GM11168 (cell line): ENCODE data around the gene MYL10.
"Not testable (repeated sequence)": the region's sequence is repeated elsewhere in the genome, so short reads cannot be mapped to it uniquely, and the experiment has no call there.

Experiments
- in situ Hi-C: fragments of 300-500 bp; cut with MboI; formaldehyde crosslinking; loops from one replicate; pipeline ENCODE4 v1.12.0; 2022; ENCODE audit warnings: low sequenced_read_pairs; ENCODE audit not compliant: unreplicated experiment

The MYL10 gene

GRCh38 chr7:101657171-101657570 lies 28.1 kb upstream of the MYL10 start:
- in situ Hi-C loops: no loop called here

DNA sequence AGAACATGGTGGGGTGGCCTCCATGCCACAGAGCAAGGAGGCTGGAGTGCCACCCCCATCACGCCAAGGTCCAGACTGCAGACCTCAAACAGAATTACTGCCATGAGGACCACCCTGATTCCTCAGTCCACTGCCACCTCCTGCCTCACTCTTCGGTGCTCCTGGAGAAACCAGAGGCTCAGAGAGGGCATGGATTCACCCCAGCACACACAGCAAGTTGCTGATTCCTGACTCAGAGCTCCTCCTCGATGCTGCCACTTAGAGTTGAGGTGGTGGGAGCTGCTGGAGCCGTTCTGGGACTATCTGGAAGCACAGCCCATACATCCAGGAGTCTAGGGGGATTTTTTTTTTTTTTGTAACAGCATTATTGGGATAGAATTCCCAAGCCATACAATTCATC lies 22.0 kb upstream of the MYL10 start:
- in situ Hi-C loops: no loop called here

DNA sequence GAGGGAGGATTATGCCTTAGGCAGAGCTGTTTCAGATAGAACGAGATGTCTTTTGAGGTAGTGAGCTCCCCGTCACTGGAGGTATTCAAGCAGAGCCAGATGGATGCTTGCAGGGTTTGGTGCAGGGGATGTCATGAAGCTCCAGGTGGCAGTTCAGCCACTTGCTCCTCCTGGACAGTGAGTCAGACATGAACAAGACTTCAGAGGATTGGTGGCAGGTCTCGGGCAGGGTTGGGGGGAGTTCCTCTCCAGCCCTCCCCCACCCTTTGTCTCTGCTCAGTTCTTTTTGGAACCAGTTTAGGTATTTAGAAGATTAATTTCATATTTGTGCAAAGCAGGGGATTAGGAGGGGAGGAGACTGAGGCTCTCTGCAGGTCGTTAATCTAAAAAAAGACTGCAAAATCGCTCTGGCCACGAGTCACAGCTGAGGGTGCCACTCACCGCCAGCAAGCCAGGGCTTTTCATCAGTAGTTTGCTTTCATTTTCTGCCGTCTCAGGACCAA lies 21.5 kb upstream of the MYL10 start:
- in situ Hi-C loops: no loop called here

DNA sequence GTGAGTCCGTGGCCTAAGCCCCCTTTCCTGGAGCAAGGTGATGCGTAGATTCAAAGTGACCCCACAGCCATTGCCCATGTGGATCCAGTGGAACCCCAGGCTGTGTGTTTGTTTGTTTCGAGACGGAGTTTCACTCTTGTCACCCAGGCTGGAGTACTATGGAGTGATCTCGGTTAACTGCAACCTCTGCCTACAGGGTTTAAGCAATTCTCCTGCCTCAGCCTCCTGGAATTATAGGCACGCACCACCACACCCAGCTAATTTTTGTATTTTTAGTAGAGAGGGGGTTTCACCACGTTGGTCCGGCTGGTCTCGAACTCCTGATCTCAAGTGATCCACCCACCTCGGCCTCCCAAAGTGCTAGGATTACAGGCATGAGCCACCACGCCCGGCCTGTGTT lies 18.8 kb upstream of the MYL10 start:
- in situ Hi-C loops: not testable (repeated sequence)

- in situ Hi-C loops: no loop called here
Measured at GRCh38 chr7:101645951-101646350, 16.9 kb upstream of the MYL10 start.

DNA sequence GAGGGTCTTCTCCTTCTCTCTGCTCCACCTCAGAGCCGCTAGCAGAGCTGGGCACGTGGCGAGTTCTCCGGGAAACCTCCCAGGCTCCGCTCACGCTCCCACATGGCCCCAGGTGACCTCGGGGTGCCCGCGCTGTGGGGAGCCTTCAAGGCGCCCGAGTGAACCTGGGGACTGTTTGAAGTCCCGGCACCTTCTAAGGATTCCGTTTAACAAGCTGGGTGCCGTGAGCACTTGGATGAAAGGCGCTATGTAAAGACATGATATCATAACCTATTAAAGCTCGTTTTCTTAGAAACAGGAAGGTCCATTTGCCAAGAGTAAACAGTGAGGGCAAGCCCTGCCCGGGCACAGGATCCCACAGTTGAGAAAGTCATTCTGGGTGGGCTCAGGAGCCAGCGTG lies 15.8 kb upstream of the MYL10 start:
- in situ Hi-C loops: no loop called here

- in situ Hi-C loops: not testable (repeated sequence)
Measured at GRCh38 chr7:101639127-101639526, 10.0 kb upstream of the MYL10 start.

- in situ Hi-C loops: no loop called here
Measured at GRCh38 chr7:101636822-101637623, 7.9 kb upstream of the MYL10 start.

DNA sequence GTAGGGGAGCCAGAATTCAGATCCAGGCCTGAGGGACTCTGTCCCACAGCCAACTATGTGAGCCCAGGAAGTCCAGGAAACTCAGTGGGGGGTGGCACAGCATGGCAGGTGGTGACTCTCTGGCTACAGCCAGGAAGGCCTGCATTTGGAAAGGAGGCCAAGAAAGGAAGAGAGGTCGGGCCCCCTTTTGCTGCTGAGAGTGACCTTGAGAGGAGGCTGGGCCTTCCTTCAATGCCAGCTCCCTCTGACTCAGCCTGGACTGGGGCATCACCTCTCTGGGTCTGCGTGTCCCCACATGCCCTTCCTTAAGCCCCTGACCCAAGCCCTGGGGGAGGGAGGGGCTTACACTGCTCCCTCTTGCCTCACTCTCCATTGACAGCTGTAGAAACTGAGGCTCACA lies 6.4 kb upstream of the MYL10 start:
- in situ Hi-C loops: no loop called here

DNA sequence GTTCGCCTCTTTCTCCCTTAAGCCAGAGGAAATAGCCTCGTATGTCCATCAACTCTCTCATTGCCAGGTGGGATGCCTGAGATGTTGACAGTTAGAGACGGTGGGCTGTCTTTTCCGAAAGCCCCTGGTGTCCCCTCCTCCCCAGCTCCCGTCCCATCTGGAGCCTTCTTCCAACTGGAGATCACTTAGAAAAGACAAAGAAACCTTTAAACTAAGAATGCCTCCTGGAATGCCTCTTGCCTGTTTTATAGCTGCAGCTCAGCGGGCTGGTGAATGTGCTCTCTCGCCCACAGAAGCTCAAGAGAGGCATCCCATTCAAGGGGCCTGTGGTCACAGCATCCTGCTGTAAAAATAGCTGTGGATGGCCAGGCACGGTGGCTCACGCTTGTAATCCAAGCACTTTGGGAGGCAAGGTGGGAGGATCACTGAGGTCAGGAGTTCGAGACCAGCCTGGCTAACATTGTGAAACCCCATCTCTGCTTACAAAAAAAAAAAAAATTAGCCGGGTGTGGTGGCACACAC lies 5.2 kb upstream of the MYL10 start:
- in situ Hi-C loops: no loop called here

- in situ Hi-C loops: no loop called here
Measured at GRCh38 chr7:101633511-101633910, 4.4 kb upstream of the MYL10 start.

DNA sequence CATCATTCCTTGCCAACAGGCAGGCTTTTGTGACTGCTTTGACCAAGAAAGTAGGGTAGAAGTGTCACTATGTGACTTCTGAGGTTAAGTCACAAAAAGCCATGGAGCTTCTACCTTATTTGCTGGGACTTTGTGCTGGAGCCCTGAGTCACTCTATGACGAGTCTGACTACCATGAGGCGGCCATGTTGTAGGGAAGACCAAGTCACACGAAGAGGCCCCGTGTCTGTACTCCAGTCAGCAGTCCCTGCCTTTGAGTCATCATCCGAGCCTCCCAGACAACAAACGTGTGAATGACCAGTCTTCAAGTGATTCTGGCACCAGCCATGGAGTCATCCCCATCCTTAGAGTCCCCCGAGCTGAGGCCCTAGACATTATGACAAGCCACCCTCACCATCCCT lies 3.5 kb upstream of the MYL10 start:
- in situ Hi-C loops: no loop called here

DNA sequence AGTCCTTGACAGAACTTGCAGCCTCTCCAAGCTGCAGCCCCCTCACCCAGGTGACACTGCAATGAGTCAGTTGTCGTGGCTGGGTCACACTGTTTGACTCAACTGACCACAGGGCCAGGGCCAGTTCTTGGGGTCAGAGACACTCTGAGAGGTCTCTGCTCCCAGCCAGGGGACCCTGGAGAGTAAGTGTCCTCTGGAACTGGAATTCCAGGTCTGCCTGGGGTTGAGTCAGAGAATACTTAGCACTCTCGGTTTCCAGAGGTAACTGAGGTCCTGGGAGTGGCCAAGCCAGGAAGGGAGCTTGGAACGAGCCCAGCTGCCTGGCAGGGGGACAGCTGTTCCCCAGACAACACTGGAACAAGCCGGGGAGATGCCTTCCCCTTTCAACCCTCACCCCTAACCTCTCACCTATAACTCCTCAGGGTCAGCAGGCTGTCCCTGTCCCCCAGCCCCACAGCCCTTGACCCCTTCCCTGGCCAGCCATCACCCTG lies 2.2 kb upstream of the MYL10 start:
- in situ Hi-C loops: no loop called here

DNA sequence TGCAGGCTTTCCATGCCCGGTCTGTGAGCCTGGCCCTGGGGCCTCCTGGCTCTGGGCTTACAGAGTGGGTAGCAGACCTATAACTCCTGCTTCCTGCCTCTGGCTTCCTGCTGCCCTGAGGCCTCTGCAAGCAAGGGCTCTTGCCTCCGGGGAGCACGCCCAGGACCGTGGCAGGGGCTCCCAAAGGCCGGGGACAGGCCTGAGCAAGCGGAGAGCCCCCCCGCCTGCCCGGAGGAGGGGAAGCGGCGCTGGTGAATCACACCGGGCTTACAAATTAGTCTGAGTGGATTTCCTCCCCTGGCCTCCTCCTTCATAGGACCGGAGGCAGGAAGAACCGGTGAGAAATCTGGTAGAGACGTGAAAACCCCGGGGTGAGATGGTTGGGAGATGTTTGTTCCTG lies 1.5 kb upstream of the MYL10 start:
- in situ Hi-C loops: no loop called here

- in situ Hi-C loops: no loop called here
Measured at GRCh38 chr7:101628522-101628921, 574 bp downstream of the MYL10 start.

- in situ Hi-C loops: no loop called here
Measured at GRCh38 chr7:101626758-101627157, 2.3 kb downstream of the MYL10 start.

- in situ Hi-C loops: no loop called here
Measured at GRCh38 chr7:101626069-101626671, 2.9 kb downstream of the MYL10 start.

DNA sequence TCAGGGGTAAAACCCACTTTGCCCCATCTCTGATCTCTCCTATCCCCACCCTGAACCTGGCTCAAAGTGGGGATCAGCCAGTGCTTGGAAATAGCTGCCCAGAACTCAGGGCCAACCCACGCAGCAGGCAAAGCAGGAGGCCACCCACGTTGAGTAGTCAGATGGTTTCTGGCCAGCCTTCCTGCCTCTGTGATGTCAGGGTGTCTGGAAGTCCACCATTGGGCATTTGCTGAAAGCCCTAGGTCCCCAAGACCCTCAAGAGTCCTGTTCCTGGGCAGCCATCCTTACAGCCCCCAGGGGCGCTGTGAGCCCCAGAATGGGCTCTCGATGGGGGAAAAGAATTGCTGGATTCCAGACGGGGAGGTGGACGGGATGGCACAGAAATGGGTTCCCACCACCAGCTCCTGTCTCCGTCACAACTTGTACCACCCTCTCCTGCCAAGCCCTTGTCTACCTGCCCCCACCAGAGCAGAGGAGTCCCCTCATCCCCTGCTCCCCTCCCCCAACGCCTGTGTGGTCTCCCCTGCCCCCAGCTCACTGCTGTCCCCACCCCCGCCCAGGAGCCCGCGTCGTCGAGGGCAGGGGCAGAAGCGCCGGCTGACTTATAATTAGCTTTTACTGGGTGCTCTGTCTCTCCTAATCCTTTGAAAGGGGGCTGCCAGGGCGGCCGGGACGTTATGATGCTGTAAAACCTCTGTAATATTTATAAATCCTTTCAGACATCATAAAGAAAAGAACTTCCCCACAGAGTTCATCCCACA lies 3.9 kb downstream of the MYL10 start:
- in situ Hi-C loops: no loop called here

DNA sequence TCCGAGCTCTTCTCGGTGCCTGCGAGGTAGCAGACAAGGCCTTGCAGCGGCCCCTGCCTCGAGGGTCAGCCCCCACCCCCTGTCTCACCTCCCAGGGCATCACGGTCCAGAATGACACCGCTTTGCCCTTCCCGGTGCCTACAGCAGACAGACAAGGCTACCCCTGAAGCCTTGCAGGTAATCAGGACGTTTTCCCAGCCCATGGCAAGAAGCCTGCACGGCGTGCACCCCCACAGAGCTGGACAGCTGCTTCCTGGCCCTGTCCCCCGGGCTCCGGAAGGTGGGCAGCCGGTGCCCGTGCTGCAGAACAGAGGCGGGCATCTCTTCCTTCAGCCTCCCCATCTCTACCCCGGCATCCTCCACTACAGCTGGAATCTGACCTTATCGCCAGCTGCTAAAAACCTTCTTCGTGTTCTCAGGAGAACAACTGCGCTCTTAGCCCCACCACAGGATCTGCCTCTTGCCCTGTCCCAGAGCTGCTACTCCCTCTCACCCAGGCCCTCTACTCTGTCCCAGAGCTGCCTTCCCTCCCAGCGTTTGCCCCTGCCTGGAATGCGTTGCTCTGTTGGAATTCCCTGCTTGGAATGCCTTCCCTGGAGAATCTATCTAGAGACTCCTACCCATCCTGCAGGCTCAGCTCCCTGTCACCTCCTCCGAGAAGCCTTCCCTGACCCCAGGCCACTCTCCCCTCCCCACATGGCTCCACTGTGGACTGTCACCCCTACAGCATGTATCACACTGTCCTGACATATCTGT lies 4.7 kb downstream of the MYL10 start:
- in situ Hi-C loops: no loop called here

- in situ Hi-C loops: no loop called here
Measured at GRCh38 chr7:101622609-101623173, 6.4 kb downstream of the MYL10 start.
